Measurements from ENCODE around the gene TMEM218. TPM values are rescaled to one million over a fixed set of nuclear protein-coding genes. Genes with fewer than 3 reads are reported as not detected.

The TMEM218 gene
- total RNA-seq, 2 experiments from 2014 or later: 11.3 TPM

- peak; percentile 60 for ATAC-seq
- CTCF ChIA-PET: no interaction called here
- peaks cover 40% of the 10 kb centered on the region for H3K27me3 Mint-ChIP-seq
- intact Hi-C loops (cut with DNase I, micrococcal nuclease): no loop called here
- no peaks in the 10 kb centered on the region for H3K9me3 Mint-ChIP-seq (ENCODE audit: low read depth)
- H3K36me3 Mint-ChIP-seq (ENCODE audit: low read depth): no peaks in the 10 kb centered on the region
- no peak overlapping the region for H3K4me3 Mint-ChIP-seq
- H3K27ac Mint-ChIP-seq: no peak overlapping the region
- no peak for DNase-seq
- H3K4me1 Mint-ChIP-seq: no peaks in the 10 kb centered on the region
- POLR2A ChIA-PET: no interaction called here
These were observed 17.0 kb upstream of the TMEM218 start for GRCh38 chr11:125128450-125128849.

GRCh38 chr11:125124618-125124992, 13.2 kb upstream of the TMEM218 start:
- no peak for DNase-seq
- Mint-ChIP-seq H3K4me3 (no peak overlapping the region), H3K27me3 (peaks cover 26% of the 10 kb centered on the region), H3K4me1 (no peaks in the 10 kb centered on the region), H3K9me3 (ENCODE audit: low read depth) (no peaks in the 10 kb centered on the region), H3K27ac (no peak overlapping the region), H3K36me3 (ENCODE audit: low read depth) (no peaks in the 10 kb centered on the region)
- CTCF ChIA-PET: interaction anchor here (0.7 to 4.4 kb wide), 11 partner anchors 9 to 183 kb away, joined by 3 to 47 read pairs (median 5); partner anchors contain the start of gene TMEM218
- POLR2A ChIA-PET: interaction anchor here (0.6 kb wide), 1 partner anchor 370 kb away, joined by 10 read pairs; no protein-coding TSS in a partner anchor
- intact Hi-C loops (cut with DNase I, micrococcal nuclease): loop anchor here (1.0 to 5.0 kb wide), 2 partner anchors 162 kb away; no protein-coding TSS in a partner anchor
- no peak for ATAC-seq

- H3K4me3 Mint-ChIP-seq: no peak overlapping the region
- ChIA-PET POLR2A (interaction anchor here (0.6 kb wide), 1 partner anchor 369 kb away, joined by 10 read pairs; no protein-coding TSS in a partner anchor), CTCF (interaction anchor here (0.6 to 4.4 kb wide), 12 partner anchors 9 to 182 kb away, joined by 3 to 47 read pairs (median 5); partner anchors contain the start of gene TMEM218)
- no peaks in the 10 kb centered on the region for H3K4me1 Mint-ChIP-seq
- no peak overlapping the region for H3K27ac Mint-ChIP-seq
- H3K27me3 Mint-ChIP-seq: peaks cover 22% of the 10 kb centered on the region
- no peaks in the 10 kb centered on the region for H3K36me3 Mint-ChIP-seq (ENCODE audit: low read depth)
- ATAC-seq (peak; percentile 87), DNase-seq (peak; percentile 68)
- intact Hi-C loops (cut with DNase I, micrococcal nuclease): loop anchor here (1.0 to 5.0 kb wide), 2 partner anchors 162 kb away; no protein-coding TSS in a partner anchor
- no peaks in the 10 kb centered on the region for H3K9me3 Mint-ChIP-seq (ENCODE audit: low read depth)
These were observed 12.7 kb upstream of the TMEM218 start for GRCh38 chr11:125123947-125124617.

GRCh38 chr11:125123194-125123946, 11.9 kb upstream of the TMEM218 start:
- ChIA-PET POLR2A (no interaction called here), CTCF (interaction anchor here (0.5 to 4.4 kb wide), 10 partner anchors 10 to 181 kb away, joined by 3 to 47 read pairs (median 6); partner anchors contain the start of gene TMEM218)
- Mint-ChIP-seq H3K27ac (no peak overlapping the region), H3K36me3 (ENCODE audit: low read depth) (no peaks in the 10 kb centered on the region), H3K9me3 (ENCODE audit: low read depth) (no peaks in the 10 kb centered on the region), H3K4me3 (no peak overlapping the region), H3K4me1 (no peaks in the 10 kb centered on the region), H3K27me3 (peaks cover 21% of the 10 kb centered on the region)
- no peak for ATAC-seq
- intact Hi-C loops (cut with DNase I, micrococcal nuclease): loop anchor here in 1 of 2 experiments (5.0 kb wide), 1 partner anchor 161 kb away; no protein-coding TSS in a partner anchor
- DNase-seq: no peak

- DNase-seq: no peak
- Mint-ChIP-seq H3K4me1 (peaks cover 1% of the 10 kb centered on the region), H3K27ac (no peak overlapping the region), H3K27me3 (peaks cover 20% of the 10 kb centered on the region), H3K9me3 (ENCODE audit: low read depth) (peaks cover 3% of the 10 kb centered on the region), H3K36me3 (ENCODE audit: low read depth) (no peaks in the 10 kb centered on the region), H3K4me3 (no peak overlapping the region)
- intact Hi-C loops (cut with DNase I, micrococcal nuclease): no loop called here
- CTCF ChIA-PET: interaction anchor here (0.9 to 1.1 kb wide), 2 partner anchors 8 to 24 kb away, joined by 3 read pairs; no protein-coding TSS in a partner anchor
- no peak for ATAC-seq
- POLR2A ChIA-PET: no interaction called here
These were observed 6.0 kb upstream of the TMEM218 start for GRCh38 chr11:125117429-125117828.

- ChIA-PET CTCF (interaction anchor here (0.6 to 5.8 kb wide), 2 partner anchors 10 to 314 kb away, joined by 3 to 45 read pairs; no protein-coding TSS in a partner anchor), POLR2A (no interaction called here)
- H3K27ac Mint-ChIP-seq: no peak overlapping the region
- intact Hi-C loops (cut with DNase I, micrococcal nuclease): loop anchor here (5.0 kb wide), 3 partner anchors 442 to 1153 kb away; partner anchors contain the start of genes EI24 (in 1 of the 2), FOXRED1 (in 1 of the 2), SIAE (in 1 of the 2) and SPA17 (in 1 of the 2)
- DNase-seq (peak; percentile 20), ATAC-seq (no peak)
- peaks cover 3% of the 10 kb centered on the region for H3K36me3 Mint-ChIP-seq (ENCODE audit: low read depth)
- H3K27me3 Mint-ChIP-seq: peaks cover 13% of the 10 kb centered on the region
- H3K4me3 Mint-ChIP-seq: no peak overlapping the region
- peaks cover 7% of the 10 kb centered on the region for H3K9me3 Mint-ChIP-seq (ENCODE audit: low read depth)
- H3K4me1 Mint-ChIP-seq: peaks cover 18% of the 10 kb centered on the region
These were observed 3.1 kb upstream of the TMEM218 start for GRCh38 chr11:125114518-125114917.

GRCh38 chr11:125112208-125112604, 780 bp upstream of the TMEM218 start:
- POLR2A ChIA-PET: interaction anchor here (0.5 to 0.7 kb wide), 3 partner anchors 96 to 513 kb away, joined by 3 to 5 read pairs (median 3); partner anchors contain the start of gene CHEK1

DNA sequence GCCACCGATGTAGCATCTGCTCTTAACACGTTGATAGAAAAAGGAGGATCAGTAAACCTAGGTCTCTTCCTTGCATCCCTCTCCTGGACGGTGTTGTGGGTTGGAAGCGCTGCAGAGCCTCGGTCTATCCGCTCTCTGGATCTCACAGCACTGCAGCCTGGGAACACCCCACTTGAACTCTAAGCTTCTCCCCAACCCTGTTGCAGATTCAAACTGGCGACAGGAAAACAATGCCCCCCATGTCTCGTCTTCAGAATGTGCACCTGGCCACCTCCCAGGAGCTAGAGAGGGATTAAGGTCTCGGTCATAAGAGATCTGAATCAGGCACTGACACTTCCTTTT, 454 bp downstream of the TMEM218 start:
- peak; percentile 31 for DNase-seq
- H3K9me3 Mint-ChIP-seq (ENCODE audit: low read depth): peaks cover 7% of the 10 kb centered on the region
- peak overlapping the region; percentile 93 for H3K4me3 Mint-ChIP-seq
- H3K27me3 Mint-ChIP-seq: no peaks in the 10 kb centered on the region
- ChIA-PET POLR2A (no interaction called here), CTCF (interaction anchor here (0.6 to 5.8 kb wide), 4 partner anchors 14 to 253 kb away, joined by 3 to 45 read pairs (median 8); no protein-coding TSS in a partner anchor)
- intact Hi-C loops (cut with DNase I, micrococcal nuclease): loop anchor here (1.0 to 5.0 kb wide), 15 partner anchors 54 to 1156 kb away; partner anchors contain the start of genes CCDC15 (in 2 of the 2), SIAE (in 2 of the 2), SPA17 (in 2 of the 2) and CDON (in 1 of the 2)
- peaks cover 10% of the 10 kb centered on the region for H3K36me3 Mint-ChIP-seq (ENCODE audit: low read depth)
- H3K27ac Mint-ChIP-seq: peak overlapping the region; percentile 95
- peaks cover 21% of the 10 kb centered on the region for H3K4me1 Mint-ChIP-seq
- no peak for ATAC-seq

More at GRCh38 chr11:125112208-125112604, 780 bp upstream of the TMEM218 start:
- Mint-ChIP-seq H3K4me3 (peak overlapping the region; percentile 93), H3K27me3 (peaks cover 3% of the 10 kb centered on the region), H3K27ac (peak overlapping the region; percentile 95), H3K36me3 (ENCODE audit: low read depth) (peaks cover 5% of the 10 kb centered on the region), H3K4me1 (peaks cover 18% of the 10 kb centered on the region), H3K9me3 (ENCODE audit: low read depth) (peaks cover 7% of the 10 kb centered on the region)
- ATAC-seq (no peak), DNase-seq (no peak)
- CTCF ChIA-PET: interaction anchor here (0.6 to 5.8 kb wide), 5 partner anchors 13 to 227 kb away, joined by 3 to 45 read pairs (median 7); partner anchors contain the start of gene CCDC15
- intact Hi-C loops (cut with DNase I, micrococcal nuclease): loop anchor here (5.0 kb wide), 3 partner anchors 440 to 1155 kb away; partner anchors contain the start of genes EI24 (in 1 of the 2), FOXRED1 (in 1 of the 2), SIAE (in 1 of the 2) and SPA17 (in 1 of the 2)

DNA sequence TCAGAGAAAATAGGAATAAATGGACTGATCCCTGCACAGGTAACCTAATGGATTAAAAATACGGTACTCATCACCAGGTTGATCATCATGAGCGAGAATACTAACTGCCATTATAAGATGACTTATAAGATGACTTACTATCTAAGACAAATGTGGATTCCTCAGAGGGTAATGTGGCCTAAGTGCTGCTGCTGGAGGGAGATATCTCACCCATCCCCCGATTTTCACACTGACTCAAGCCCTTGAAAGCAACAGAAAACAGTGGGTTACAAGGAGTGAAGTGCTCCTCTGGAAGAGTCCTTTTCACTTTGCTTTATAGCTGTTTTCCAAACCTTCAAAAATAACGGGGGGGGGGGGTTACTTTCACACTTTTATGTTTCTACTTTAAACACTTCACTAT, 920 bp downstream of the TMEM218 start:
- ATAC-seq (no peak), DNase-seq (peak; percentile 29)
- intact Hi-C loops (cut with DNase I, micrococcal nuclease): loop anchor here (2.0 to 5.0 kb wide), 7 partner anchors 54 to 1157 kb away; partner anchors contain the start of genes SIAE (in 2 of the 2), SPA17 (in 2 of the 2), CCDC15 (in 1 of the 2) and CDON (in 1 of the 2)
- POLR2A ChIA-PET: no interaction called here
- Mint-ChIP-seq H3K36me3 (ENCODE audit: low read depth) (peaks cover 12% of the 10 kb centered on the region), H3K27me3 (no peaks in the 10 kb centered on the region), H3K4me1 (peaks cover 26% of the 10 kb centered on the region), H3K4me3 (peak overlapping the region; percentile 93), H3K27ac (peak overlapping the region; percentile 95), H3K9me3 (ENCODE audit: low read depth) (peaks cover 7% of the 10 kb centered on the region)
- CTCF ChIA-PET: interaction anchor here (0.6 to 5.8 kb wide), 6 partner anchors 14 to 254 kb away, joined by 3 to 45 read pairs (median 7); no protein-coding TSS in a partner anchor

DNA sequence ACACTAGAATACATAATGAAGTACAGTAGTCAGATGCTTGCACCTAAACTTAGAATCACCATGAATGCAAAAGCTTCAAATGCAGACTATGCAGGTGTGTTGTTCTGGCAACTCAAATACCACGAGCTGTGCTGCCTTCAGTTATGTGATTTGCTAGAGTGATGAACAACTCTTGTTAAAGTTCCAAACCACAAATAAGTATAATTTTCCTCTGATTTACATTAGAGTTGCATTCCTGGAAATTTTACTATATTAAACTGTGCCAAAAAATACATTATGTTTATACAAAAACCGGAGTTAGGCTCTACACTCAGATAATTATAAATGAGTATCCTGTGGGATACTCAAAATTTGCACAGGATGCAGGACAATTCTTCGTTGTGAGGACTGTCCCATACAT, 3.0 kb downstream of the TMEM218 start:
- Mint-ChIP-seq H3K27me3 (no peaks in the 10 kb centered on the region), H3K4me1 (peaks cover 32% of the 10 kb centered on the region), H3K9me3 (ENCODE audit: low read depth) (peaks cover 5% of the 10 kb centered on the region), H3K27ac (no peak overlapping the region), H3K4me3 (no peak overlapping the region), H3K36me3 (ENCODE audit: low read depth) (peaks cover 13% of the 10 kb centered on the region)
- CTCF ChIA-PET: no interaction called here
- intact Hi-C loops (cut with DNase I, micrococcal nuclease): no loop called here
- ATAC-seq (no peak), DNase-seq (no peak)
- POLR2A ChIA-PET: no interaction called here

Data from activated CD4-positive, alpha-beta T cell treated with anti-CD3 and anti-CD28 coated beads for 36 hours (primary cell).